Activated T-cell treated with anti-CD3 and anti-CD28 coated beads, Interleukin-2, amount 50 U/mL, for 4 hours (primary cell): ENCODE data around the gene ARPIN. TPM values are rescaled to one million over a fixed set of nuclear protein-coding genes. Genes with fewer than 3 reads are reported as not detected.

Experiments
- ATAC-seq, 2 donors: fragments of 200-7000 bp; cut with Tn5 transposase; one replicate each; pipeline ENCODE4 v1.10.0; 2021
- DNase-seq: peaks from one replicate; pipeline ENCODE4 v3.0.0-alpha.2; 2020
- H3K27me3 Mint-ChIP-seq: one replicate; pipeline ENCODE4 v1.8.0; 2021; ENCODE audit warnings: low read depth, mixed read lengths
- H3K36me3 Mint-ChIP-seq: one replicate; pipeline ENCODE4 v1.8.0; 2022; ENCODE audit warnings: mixed read lengths; ENCODE audit not compliant: insufficient read depth
- H3K4me1 Mint-ChIP-seq: one replicate; pipeline ENCODE4 v1.8.0; 2021; ENCODE audit warnings: low read depth, mixed read lengths
- H3K4me3 Mint-ChIP-seq: one replicate; pipeline ENCODE4 v1.8.0; 2021; ENCODE audit warnings: mild to moderate bottlenecking, moderate library complexity, mixed read lengths
- H3K9me3 Mint-ChIP-seq: one replicate; pipeline ENCODE4 v1.8.0; 2021; ENCODE audit warnings: mixed read lengths
- total RNA-seq, 3 donors: library from RNA; stranded (reverse); gene quantifications; one replicate each; pipeline ENCODE4 v1.2.1, GENCODE V29; 2021

The ARPIN gene
- total RNA-seq, 3 donors from 2014 or later: 0.05 to 0.13 TPM; not detected in 1

- Mint-ChIP-seq H3K9me3 (no peaks in the 10 kb centered on the region), H3K4me3 (no peak overlapping the region), H3K27me3 (no peaks in the 10 kb centered on the region), H3K36me3 (peaks cover 23% of the 10 kb centered on the region), H3K4me1 (peaks cover 6% of the 10 kb centered on the region)
- no peak for ATAC-seq
- no peak for DNase-seq
Measured at GRCh38 chr15:89852342-89852995, 60.3 kb downstream of the ARPIN start.

GRCh38 chr15:89851673-89852341, 60.9 kb downstream of the ARPIN start:
- Mint-ChIP-seq H3K27me3 (no peaks in the 10 kb centered on the region), H3K4me3 (no peak overlapping the region), H3K4me1 (peaks cover 6% of the 10 kb centered on the region), H3K9me3 (no peaks in the 10 kb centered on the region), H3K36me3 (peaks cover 22% of the 10 kb centered on the region)
- no peak for ATAC-seq
- no peak for DNase-seq

- DNase-seq: no peak
- H3K4me1 Mint-ChIP-seq: peaks cover 6% of the 10 kb centered on the region
- no peaks in the 10 kb centered on the region for H3K27me3 Mint-ChIP-seq
- H3K36me3 Mint-ChIP-seq: peaks cover 20% of the 10 kb centered on the region
- no peak for ATAC-seq
- H3K9me3 Mint-ChIP-seq: no peaks in the 10 kb centered on the region
- H3K4me3 Mint-ChIP-seq: no peak overlapping the region
Measured at GRCh38 chr15:89848970-89849292, 63.8 kb downstream of the ARPIN start.

- no peak overlapping the region for H3K4me3 Mint-ChIP-seq
- H3K27me3 Mint-ChIP-seq: no peaks in the 10 kb centered on the region
- peaks cover 6% of the 10 kb centered on the region for H3K4me1 Mint-ChIP-seq
- no peak for ATAC-seq
- no peak for DNase-seq
- no peaks in the 10 kb centered on the region for H3K9me3 Mint-ChIP-seq
- H3K36me3 Mint-ChIP-seq: peaks cover 20% of the 10 kb centered on the region
Measured at GRCh38 chr15:89847101-89847500, 65.7 kb downstream of the ARPIN start.

GRCh38 chr15:89845305-89845893, 67.4 kb downstream of the ARPIN start:
- Mint-ChIP-seq H3K36me3 (peaks cover 22% of the 10 kb centered on the region), H3K9me3 (no peaks in the 10 kb centered on the region), H3K4me3 (no peak overlapping the region), H3K4me1 (peaks cover 6% of the 10 kb centered on the region), H3K27me3 (no peaks in the 10 kb centered on the region)
- ATAC-seq: no peak
- DNase-seq: no peak

Other genes with a start within 250 kb of the ARPIN start
- gene PLIN1, start 233.6 kb downstream of the ARPIN start, total RNA-seq: under 1 TPM in 2 of 3 donors, not detected in 1; 0.13 to 0.45 TPM
- gene PEX11A, start 222.2 kb downstream of the ARPIN start, total RNA-seq: 1 to 10 TPM; 1.0 to 1.8 (median 1.4) TPM
- gene WDR93, start 222.1 kb downstream of the ARPIN start, total RNA-seq: not detected
- gene MESP1, start 161.7 kb downstream of the ARPIN start, total RNA-seq: 1 to 10 TPM; 2.7 to 3.1 (median 3.1) TPM
- not detected for gene MESP2, start 136.6 kb downstream of the ARPIN start, total RNA-seq
- gene ANPEP, start 98.1 kb downstream of the ARPIN start, total RNA-seq: under 1 TPM; 0.54 to 0.83 (median 0.55) TPM
- 10 to 100 TPM; 15.2 to 17.4 (median 17.1) TPM for gene AP3S2, start 19.0 kb downstream of the ARPIN start, total RNA-seq
- gene ZNF710, start 88.4 kb upstream of the ARPIN start, total RNA-seq: 10 to 100 TPM; 21.7 to 28.2 (median 25.0) TPM
- 10 to 100 TPM; 32.8 to 45.1 (median 43.3) TPM for gene IDH2, start 189.5 kb upstream of the ARPIN start, total RNA-seq